Cerebellar nuclear complex (tissue), 1 donor: ENCODE results near the gene TENM4.

Experiments used
- DNase-seq, 2 experiments: peaks; one replicate each; lab custom pipeline; 2025; lab: John Stamatoyannopoulos, UW

Gene TENM4

GRCh38 chr11:78704811-78705210 lies 736.0 kb downstream of the TENM4 start:
- DNase-seq = no peak

- no peak for DNase-seq
These were observed 741.2 kb downstream of the TENM4 start for GRCh38 chr11:78699609-78700135.

GRCh38 chr11:78698612-78699011 lies 742.2 kb downstream of the TENM4 start:
- no peak for DNase-seq

- no peak for DNase-seq
These were observed 744.7 kb downstream of the TENM4 start for GRCh38 chr11:78696177-78696576.

- DNase-seq = no peak
These were observed 746.7 kb downstream of the TENM4 start for GRCh38 chr11:78694152-78694551.

- DNase-seq = no peak
These were observed 749.6 kb downstream of the TENM4 start for GRCh38 chr11:78691215-78691614.

- no peak for DNase-seq
These were observed 750.4 kb downstream of the TENM4 start for GRCh38 chr11:78690352-78690987.

GRCh38 chr11:78689585-78690153 lies 751.2 kb downstream of the TENM4 start:
- no peak for DNase-seq

GRCh38 chr11:78689101-78689500 lies 751.7 kb downstream of the TENM4 start:
- no peak for DNase-seq

- no peak for DNase-seq
These were observed 752.4 kb downstream of the TENM4 start for GRCh38 chr11:78688460-78688859.

GRCh38 chr11:78685156-78685555 lies 755.7 kb downstream of the TENM4 start:
- no peak for DNase-seq

- no peak for DNase-seq
These were observed 756.5 kb downstream of the TENM4 start for GRCh38 chr11:78684377-78684776.

- no peak for DNase-seq
These were observed 757.1 kb downstream of the TENM4 start for GRCh38 chr11:78683774-78684173.

- no peak for DNase-seq
These were observed 764.7 kb downstream of the TENM4 start for GRCh38 chr11:78676026-78676557.

GRCh38 chr11:78672850-78673620 lies 767.8 kb downstream of the TENM4 start:
- DNase-seq = no peak

GRCh38 chr11:78669249-78669648 lies 771.6 kb downstream of the TENM4 start:
- DNase-seq = no peak

GRCh38 chr11:78667461-78667860 lies 773.4 kb downstream of the TENM4 start:
- no peak for DNase-seq

- no peak for DNase-seq
These were observed 774.1 kb downstream of the TENM4 start for GRCh38 chr11:78666675-78667160.

GRCh38 chr11:78664636-78665035 lies 776.2 kb downstream of the TENM4 start:
- no peak for DNase-seq

- no peak for DNase-seq
These were observed 778.0 kb downstream of the TENM4 start for GRCh38 chr11:78662811-78663210.

- DNase-seq = no peak
These were observed 780.4 kb downstream of the TENM4 start for GRCh38 chr11:78660471-78660870.
